HG02588 (cell line): Measurements from ENCODE around the gene COPB1.

Source experiments
- ATAC-seq: cut with Tn5 transposase; IDR thresholded peaks from one replicate; pipeline ENCODE4 v1.9.1; 2021; ENCODE audit warnings: mild to moderate bottlenecking, moderate library complexity; ENCODE audit not compliant: unreplicated experiment

COPB1 gene

GRCh38 chr11:14506532-14506931 lies 6.9 kb upstream of the COPB1 start:
- ATAC-seq = no peak

- ATAC-seq = no peak
Measured at GRCh38 chr11:14503023-14503422, 3.4 kb upstream of the COPB1 start.

GRCh38 chr11:14502039-14502438 lies 2.4 kb upstream of the COPB1 start:
- no peak for ATAC-seq

DNA sequence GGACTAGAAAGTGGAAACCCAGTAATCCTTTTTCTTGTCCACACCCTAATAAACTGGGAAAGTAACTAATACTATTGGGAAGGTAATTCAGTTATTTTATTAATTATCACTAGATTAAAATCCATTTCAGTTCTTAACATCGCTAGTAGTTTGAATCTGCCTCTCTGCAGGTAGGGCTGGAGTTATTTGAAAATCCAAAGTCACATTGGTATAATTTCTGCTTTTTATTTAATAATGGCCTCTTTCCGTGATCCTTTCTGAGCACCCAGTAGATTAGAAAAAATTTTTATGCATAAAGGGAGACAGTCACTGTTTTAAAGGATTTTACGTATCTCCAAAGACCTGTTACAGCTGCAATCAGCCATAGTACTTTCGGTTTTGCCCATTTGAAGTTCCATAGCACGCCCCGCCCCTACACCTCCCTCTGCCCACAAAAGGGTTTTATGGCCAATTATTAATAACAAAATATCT lies 605 bp upstream of the COPB1 start:
- peak; percentile 54 for ATAC-seq

GRCh38 chr11:14499178-14499559 lies 442 bp downstream of the COPB1 start:
- peak; percentile 7 for ATAC-seq

GRCh38 chr11:14480716-14481115 lies 18.9 kb downstream of the COPB1 start:
- no peak for ATAC-seq

GRCh38 chr11:14471127-14471526 lies 28.5 kb downstream of the COPB1 start:
- ATAC-seq = no peak

GRCh38 chr11:14463623-14464022 lies 36.0 kb downstream of the COPB1 start:
- ATAC-seq = no peak

- no peak for ATAC-seq
Measured at GRCh38 chr11:14460147-14460546, 39.5 kb downstream of the COPB1 start.

DNA sequence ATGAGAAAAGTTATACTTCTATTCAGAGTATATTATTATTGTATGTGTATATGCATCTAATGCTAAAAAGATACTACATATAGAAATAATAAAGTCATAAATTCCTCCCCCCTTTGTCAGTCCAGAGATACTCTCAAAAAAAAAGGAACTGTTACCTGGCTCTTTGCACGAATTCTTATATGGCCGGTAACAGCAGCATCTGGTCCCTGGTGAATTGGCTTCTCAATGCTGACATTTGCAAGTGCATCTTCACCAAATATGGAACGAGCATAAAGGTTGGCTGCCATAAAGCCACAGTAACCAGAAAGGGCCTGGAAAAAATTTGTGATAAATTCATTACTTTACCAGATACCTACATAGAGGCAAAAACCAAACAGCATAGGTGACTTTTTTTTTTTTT lies 41.2 kb downstream of the COPB1 start:
- no peak for ATAC-seq

DNA sequence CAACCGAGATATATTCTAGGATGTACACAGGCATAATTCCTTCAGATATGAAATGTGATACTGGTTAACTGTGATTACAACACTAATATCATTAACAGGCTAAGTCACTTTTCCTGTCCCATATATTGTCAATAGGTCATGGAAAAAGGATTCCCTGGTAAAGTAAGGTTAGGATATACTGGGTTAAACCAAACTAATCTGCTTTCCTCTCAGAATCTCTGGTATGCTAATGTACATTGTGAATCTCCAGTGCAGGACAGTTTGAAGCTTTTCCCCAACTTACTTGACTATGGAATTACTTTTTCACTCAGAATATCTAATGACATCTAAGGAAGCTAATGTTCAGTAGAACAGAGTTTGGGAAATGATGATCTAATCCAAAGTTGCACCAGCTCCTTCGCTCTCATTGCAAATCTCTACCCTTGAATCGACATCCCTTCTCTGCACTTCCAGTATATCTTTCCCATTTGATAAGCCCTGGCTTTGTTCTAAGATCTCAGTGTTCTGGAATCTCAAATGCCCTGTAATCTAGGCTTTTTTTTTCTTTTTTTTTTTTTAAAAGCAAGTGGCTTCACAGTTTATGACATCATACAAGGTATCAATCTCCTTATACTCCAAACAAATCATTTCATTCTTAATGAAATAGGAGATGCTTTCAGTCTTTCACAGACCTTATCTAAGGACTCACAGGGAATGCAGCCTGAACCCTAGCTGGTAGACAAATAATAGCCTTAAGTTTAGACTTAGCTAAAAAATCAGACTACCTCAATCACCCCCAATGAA lies 43.8 kb downstream of the COPB1 start:
- ATAC-seq = no peak

GRCh38 chr11:14454861-14455632 lies 44.6 kb downstream of the COPB1 start:
- ATAC-seq = no peak

DNA sequence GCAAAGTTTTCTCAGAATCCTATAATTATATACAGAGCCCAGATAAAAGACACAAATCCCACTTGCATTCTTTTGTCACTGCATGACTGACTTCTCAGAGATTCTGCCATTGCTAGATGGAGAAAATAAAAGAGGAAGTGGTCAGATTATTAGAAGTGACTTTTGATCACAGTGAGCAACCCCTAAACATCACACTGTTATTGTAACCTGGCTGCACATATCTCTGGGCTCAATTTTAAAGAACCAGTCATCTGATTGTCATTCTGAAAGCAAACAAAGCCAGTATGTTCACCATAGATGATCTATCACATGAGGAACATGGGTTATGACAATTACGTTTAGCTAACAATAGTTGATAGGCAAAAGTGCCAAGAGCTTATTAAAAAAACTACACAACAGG lies 47.8 kb downstream of the COPB1 start:
- ATAC-seq = no peak

DNA sequence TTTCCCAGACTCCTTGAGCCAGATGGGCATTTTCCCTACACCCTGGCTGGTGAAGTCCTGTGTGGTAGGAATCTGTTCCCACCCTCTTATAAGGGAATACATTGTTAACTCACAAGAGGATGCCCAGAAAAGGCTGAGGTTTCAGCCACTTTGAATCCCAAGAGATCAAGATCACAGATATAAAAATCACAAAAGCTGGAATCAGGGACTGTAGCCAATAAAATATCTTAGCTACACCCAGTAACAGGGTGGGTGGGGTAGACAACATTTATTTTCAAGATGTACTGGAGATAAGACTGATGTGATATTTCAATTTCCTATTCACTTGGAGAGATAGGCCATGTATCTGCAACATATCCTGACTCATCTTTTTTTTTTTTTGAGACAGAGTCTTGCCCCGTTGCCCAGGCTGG lies 50.3 kb downstream of the COPB1 start:
- no peak for ATAC-seq

GRCh38 chr11:14448240-14448639 lies 51.4 kb downstream of the COPB1 start:
- ATAC-seq = no peak

DNA sequence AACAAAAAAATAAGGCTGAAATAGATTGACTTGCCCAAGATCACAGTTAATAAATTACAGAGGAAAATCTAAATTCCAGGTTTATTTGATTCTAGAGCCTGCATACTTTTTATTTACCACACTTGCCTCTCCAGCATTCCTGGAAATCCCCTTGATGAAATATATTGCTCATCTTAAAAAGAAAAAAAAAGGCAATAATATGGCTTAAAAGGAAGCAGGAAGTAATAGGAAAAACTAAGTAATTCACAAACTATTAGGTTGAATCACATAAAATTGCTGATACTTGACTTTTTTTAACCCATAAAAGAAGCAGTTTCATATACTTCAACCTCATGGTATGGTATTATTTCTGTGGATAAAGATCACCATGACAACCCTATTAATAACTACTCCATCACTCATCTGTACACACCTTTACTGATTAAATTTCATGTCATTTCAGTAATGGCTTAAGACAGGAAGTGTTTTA lies 52.9 kb downstream of the COPB1 start:
- no peak for ATAC-seq

- ATAC-seq = no peak
Measured at GRCh38 chr11:14445542-14446530, 53.8 kb downstream of the COPB1 start.

DNA sequence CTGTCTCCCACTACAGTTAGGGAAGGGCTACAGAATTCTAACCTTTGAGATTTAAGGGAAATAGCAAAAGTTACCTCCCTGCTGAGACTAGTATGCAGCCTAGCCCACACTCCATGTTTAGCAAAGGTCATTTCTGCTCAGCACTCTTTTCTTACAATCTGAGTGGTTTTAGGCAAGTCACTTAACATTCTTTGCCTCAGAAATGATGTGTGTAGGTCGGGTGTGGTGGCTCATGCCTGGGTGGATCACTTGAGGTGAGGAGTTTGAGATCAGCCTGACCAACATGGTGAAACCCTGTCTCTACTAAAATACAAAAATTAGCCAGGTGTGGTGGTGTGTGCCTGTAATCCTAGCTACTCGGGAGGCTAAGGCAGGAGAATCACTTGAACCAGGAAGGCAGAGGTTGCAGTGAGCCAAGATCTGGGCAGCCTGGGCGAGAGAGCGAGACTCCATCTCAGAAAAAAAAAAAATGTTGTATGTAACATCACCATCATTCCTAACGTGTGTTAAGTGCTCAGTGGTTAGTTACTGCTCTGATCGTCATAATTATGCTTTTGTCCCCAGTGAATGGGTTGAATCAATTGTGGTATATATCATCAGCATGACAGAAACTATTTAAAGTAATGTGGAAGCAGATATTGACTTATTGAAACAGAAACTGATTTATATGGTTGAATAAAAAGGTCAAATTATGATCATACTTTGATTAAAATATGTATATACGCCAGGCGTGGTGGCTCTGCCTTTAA lies 55.0 kb downstream of the COPB1 start:
- ATAC-seq = no peak

DNA sequence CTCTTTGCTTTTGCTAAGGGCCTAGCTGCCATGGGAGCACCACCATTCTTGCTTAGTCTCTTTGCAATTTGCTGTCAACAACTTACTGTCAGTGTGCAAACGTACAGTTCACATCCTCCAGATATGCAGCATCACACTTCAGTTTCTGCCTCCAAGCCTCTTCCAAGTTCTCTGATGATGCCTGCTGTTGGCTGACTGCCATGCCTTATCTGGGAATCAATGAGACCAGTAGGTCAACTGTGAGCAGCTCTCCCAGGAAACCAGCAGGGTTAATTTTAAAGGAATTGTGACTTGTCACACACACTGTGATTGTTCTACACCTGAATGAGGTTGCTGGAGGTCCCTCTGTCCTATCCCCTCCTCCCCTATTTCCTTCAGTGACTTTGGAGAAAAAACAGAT lies 56.0 kb downstream of the COPB1 start:
- ATAC-seq = no peak
